Osteocyte (in vitro differentiated cells): ENCODE results near the gene IL18R1. TPM values are rescaled to one million over a fixed set of nuclear protein-coding genes. Genes with fewer than 3 reads are reported as not detected.

Experiments
- DNase-seq: peaks from one replicate; pipeline ENCODE4 v3.0.0; 2021; ENCODE audit warnings: mixed read lengths; ENCODE audit not compliant: unreplicated experiment; ENCODE audit errors: extremely low spot score
- H3K27ac Mint-ChIP-seq: one replicate; pipeline ENCODE4 v1.8.0; 2021; ENCODE audit warnings: mild to moderate bottlenecking, mixed read lengths; ENCODE audit not compliant: unreplicated experiment
- H3K27me3 Mint-ChIP-seq: one replicate; pipeline ENCODE4 v1.8.0; 2021; ENCODE audit warnings: mixed read lengths; ENCODE audit not compliant: unreplicated experiment
- H3K36me3 Mint-ChIP-seq: one replicate; pipeline ENCODE4 v1.8.0; 2021; ENCODE audit warnings: mixed read lengths; ENCODE audit not compliant: unreplicated experiment
- H3K4me1 Mint-ChIP-seq: one replicate; pipeline ENCODE4 v1.8.0; 2021; ENCODE audit warnings: mixed read lengths; ENCODE audit not compliant: unreplicated experiment
- H3K4me3 Mint-ChIP-seq: one replicate; pipeline ENCODE4 v1.8.0; 2021; ENCODE audit warnings: mild to moderate bottlenecking, moderate library complexity, mixed read lengths; ENCODE audit not compliant: unreplicated experiment
- H3K9me3 Mint-ChIP-seq: one replicate; pipeline ENCODE4 v1.8.0; 2021; ENCODE audit warnings: mixed read lengths; ENCODE audit not compliant: unreplicated experiment
- CTCF ChIP-seq: fragments of 200-600 bp; sonication (generic); IDR thresholded peaks from 2 replicates; pipeline ENCODE4 v1.5.0; 2021; ENCODE audit warnings: antibody characterized with exemption, mild to moderate bottlenecking, moderate library complexity
- total RNA-seq: library from RNA; stranded (reverse); gene quantifications from 2 replicates; pipeline ENCODE4 v1.2.1, GENCODE V29; 2021

The IL18R1 gene
- total RNA-seq, 1 donor from 2014 or later: 0.38 TPM

- no peaks in the 10 kb centered on the region for H3K4me1 Mint-ChIP-seq
- no peak for TF ChIP-seq CTCF
- H3K4me3 Mint-ChIP-seq: no peak overlapping the region
- peaks cover 20% of the 10 kb centered on the region for H3K9me3 Mint-ChIP-seq
- no peaks in the 10 kb centered on the region for H3K36me3 Mint-ChIP-seq
- peaks cover 26% of the 10 kb centered on the region for H3K27me3 Mint-ChIP-seq
- H3K27ac Mint-ChIP-seq: no peak overlapping the region
- DNase-seq: no peak
Observed at GRCh38 chr2:102365763-102366162, 10.2 kb downstream of the IL18R1 start.

DNA sequence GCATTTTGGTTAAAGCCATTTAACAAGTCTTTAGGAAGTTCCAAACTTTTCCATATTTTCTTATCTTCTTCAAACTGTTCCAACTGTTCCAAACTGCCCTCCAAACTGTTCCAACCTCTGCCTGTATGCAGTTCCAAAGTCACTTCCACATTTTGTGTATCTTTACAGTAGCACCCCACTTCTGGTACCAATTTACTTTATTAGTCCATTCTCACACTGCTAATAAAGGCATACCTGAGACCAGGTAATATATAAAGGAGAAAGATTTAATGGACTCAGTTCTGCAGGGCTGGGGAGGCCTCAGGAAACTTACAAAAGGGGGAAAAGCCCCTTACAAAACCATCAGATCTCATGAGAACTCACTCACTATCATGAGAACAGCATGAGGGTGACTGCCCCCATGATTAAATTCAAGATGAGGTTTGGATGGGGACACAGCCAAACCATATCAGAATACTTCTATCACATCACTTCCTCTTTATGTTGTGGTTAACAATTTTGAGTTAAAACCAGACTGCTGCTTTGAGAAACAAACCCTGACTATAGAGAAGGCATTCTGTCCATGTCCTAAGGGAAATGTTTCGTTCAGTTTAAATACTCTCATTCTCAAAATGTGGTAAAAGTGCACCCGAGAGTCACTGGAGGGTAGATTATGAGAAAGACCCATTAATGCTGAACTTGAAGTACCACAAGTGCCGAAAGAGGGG, 11.0 kb downstream of the IL18R1 start:
- Mint-ChIP-seq H3K4me1 (no peaks in the 10 kb centered on the region), H3K4me3 (no peak overlapping the region), H3K27ac (no peak overlapping the region), H3K27me3 (peaks cover 28% of the 10 kb centered on the region), H3K9me3 (peaks cover 20% of the 10 kb centered on the region), H3K36me3 (no peaks in the 10 kb centered on the region)
- no peak for DNase-seq
- no peak for TF ChIP-seq CTCF

DNA sequence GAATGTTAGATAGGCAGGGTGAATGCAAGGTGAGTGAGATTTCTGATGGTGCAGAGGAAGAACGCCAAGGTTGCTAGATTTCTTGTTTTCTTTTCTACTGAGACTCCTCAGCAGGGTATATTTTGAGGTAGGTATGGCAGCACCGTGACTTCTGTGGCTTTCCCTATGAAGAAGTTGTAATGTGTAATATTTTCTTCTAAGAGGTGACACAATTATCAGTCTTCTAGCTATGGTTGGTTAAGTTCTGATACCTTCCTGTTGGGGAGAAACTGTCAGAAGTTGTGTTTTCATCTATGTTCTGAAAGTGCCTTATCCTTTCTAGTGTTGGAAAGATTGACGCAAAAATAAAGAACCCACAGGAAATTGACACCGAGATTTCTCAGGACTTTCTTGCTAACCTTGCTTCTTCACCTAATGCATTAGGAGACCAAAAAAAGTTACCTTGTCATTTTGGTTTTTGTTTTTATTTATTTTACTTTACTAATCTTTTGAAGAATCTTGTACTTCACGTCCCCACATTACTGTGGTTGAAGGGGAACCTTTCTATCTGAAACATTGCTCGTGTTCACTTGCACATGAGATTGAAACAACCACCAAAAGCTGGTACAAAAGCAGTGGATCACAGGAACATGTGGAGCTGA, 11.9 kb downstream of the IL18R1 start:
- no peak overlapping the region for H3K27ac Mint-ChIP-seq
- DNase-seq: no peak
- H3K9me3 Mint-ChIP-seq: peaks cover 20% of the 10 kb centered on the region
- no peak for TF ChIP-seq CTCF
- peaks cover 24% of the 10 kb centered on the region for H3K27me3 Mint-ChIP-seq
- no peaks in the 10 kb centered on the region for H3K4me1 Mint-ChIP-seq
- no peak overlapping the region for H3K4me3 Mint-ChIP-seq
- no peaks in the 10 kb centered on the region for H3K36me3 Mint-ChIP-seq

- Mint-ChIP-seq H3K36me3 (no peaks in the 10 kb centered on the region), H3K9me3 (peaks cover 20% of the 10 kb centered on the region), H3K4me3 (no peak overlapping the region), H3K27me3 (peaks cover 17% of the 10 kb centered on the region), H3K27ac (no peak overlapping the region), H3K4me1 (no peaks in the 10 kb centered on the region)
- DNase-seq: no peak
- no peak for TF ChIP-seq CTCF
Observed at GRCh38 chr2:102368461-102369109, 13.0 kb downstream of the IL18R1 start.

DNA sequence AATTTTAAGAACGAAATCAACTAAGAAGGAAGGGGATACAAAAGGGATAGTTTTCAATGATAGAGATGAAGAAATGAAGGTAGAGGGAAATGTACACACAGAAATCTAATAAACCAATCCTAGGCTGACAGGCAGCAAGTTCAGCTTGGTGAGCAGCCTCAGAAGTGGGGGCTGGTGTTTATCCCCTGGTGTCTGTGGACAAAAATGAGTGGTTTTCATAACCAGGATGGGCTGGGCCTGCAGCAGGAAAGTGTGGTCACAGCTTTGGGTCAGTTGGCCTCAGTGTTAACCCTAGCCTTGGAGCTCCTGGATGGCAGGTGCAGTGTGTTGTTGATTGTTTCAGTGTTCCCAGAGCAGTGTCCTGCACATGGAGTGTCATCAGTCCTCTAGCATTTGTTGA, 14.3 kb downstream of the IL18R1 start:
- Mint-ChIP-seq H3K4me1 (no peaks in the 10 kb centered on the region), H3K36me3 (no peaks in the 10 kb centered on the region), H3K9me3 (peaks cover 20% of the 10 kb centered on the region), H3K27ac (no peak overlapping the region), H3K27me3 (peaks cover 17% of the 10 kb centered on the region), H3K4me3 (no peak overlapping the region)
- TF ChIP-seq CTCF: no peak
- no peak for DNase-seq
